Muscle of arm (tissue), 12 donors: ENCODE data around the gene CLEC11A. TPM values are rescaled to one million over a fixed set of nuclear protein-coding genes. Genes with fewer than 3 reads are reported as not detected.
"Not testable (repeated sequence)": the region's sequence is repeated elsewhere in the genome, so short reads cannot be mapped to it uniquely, and the experiment has no call there.

Experiments used
- DNase-seq: peaks from one replicate; pipeline ENCODE4 v3.0.0-alpha.2; 2013
- polyA plus RNA-seq, 12 donors: library from polyadenylated mRNA; unstranded; fragments of 120-200 nt; gene quantifications; one replicate each; pipeline ENCODE4 v1.2.1, GENCODE V29; 2013; ENCODE audit not compliant: insufficient read length in 12 of 12

Gene CLEC11A
- polyA plus RNA-seq, 12 donors: 14.6 to 62.3 (median 17.6) TPM; not detected in 1

DNA sequence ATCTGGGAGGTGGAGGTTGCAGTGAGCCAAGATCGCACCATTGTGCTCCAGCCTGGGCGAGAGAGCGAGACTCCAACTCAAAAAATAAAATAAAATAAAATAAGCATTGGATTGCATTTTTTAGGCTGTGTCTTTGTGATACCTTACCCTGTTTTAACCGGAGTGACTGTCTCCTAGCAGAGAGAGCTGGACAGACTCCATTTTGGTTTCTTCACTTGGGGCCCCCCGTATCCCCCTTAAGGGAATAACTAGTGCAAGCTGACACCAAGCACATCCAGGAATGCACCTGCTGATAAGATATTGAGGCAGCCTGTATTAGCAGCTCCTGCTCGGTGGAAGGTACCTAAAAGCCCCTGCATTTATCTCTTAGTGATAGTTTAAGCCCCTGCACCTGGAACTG, 26.3 kb downstream of the CLEC11A start:
- no peak for DNase-seq

DNA sequence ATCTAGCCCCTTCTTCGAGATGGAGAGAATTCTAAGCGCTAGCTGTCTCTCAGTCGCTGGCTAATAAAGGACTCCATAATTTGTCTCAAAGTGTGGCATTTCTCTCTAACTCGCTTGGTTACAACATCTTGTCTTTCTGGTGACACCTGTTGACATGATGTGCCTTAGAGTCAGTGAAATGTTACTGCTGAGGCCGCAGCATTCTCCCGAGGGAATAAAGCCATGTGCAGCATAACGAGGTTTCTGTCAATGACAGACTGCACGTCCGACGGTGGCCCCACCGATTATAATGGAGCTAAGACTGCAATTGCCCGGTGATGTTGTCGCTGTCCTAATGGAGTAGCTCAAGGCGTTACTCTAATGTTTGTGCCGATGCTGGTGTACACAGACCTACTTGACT, 26.8 kb downstream of the CLEC11A start:
- DNase-seq: no peak

DNA sequence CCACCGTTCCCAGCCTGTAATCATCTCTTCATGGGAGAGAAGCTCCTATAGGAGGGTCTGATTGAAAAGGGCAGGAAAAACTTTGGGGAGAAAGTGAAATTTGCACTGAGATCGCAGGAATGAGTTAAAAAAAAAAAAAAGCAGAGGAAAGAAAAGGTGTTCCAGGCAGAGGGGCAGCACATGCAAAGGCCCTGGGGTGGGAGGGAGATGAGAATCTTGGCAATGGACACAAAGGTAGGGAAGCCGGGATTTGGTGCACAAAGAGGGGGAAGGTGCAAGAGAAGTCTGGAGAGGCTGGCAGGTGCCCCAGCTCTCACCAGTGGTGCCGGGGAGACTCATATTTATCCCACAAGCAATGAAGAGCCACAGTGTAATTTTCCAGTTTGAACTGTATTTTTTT, 30.7 kb downstream of the CLEC11A start:
- no peak for DNase-seq

DNA sequence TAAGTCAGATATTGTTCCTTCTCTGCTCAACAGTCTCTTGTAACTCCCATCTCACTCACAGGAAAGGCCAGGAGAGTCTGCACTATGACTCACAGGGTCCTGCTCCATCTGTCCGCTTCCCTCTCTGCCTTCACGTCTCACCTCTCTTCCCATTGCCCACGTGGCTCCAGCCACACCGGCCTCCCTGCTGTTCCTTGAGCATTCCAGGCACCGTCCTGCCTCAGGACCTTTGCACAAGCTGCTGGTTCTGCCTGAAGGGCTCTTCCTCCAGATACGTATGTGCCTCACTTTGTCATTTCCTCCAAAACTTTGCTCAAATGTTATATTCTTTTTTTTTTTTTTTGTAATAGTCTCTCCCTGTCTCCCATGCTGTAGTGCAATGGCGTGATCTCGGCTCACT, 33.1 kb downstream of the CLEC11A start:
- DNase-seq: not testable (repeated sequence)

DNA sequence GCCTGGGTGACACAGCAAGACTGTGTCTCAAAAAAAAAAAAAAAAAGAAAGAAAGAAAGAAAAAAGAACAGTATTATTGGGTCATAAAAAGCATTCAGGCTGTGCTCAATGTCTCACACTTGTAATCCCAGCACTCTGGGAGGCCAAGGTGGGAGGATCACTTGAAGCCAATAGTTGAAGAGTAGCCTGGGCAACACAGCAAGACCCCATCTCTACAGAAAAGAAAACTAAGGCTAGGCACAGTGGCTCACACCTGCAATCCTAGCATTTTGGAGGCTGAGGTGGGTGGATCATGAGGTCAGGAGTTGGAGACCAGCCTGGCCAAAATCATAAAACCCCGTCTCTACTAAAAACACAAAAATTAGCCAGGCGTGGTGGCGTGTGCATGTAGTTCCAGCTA, 34.5 kb downstream of the CLEC11A start:
- DNase-seq: not testable (repeated sequence)

DNA sequence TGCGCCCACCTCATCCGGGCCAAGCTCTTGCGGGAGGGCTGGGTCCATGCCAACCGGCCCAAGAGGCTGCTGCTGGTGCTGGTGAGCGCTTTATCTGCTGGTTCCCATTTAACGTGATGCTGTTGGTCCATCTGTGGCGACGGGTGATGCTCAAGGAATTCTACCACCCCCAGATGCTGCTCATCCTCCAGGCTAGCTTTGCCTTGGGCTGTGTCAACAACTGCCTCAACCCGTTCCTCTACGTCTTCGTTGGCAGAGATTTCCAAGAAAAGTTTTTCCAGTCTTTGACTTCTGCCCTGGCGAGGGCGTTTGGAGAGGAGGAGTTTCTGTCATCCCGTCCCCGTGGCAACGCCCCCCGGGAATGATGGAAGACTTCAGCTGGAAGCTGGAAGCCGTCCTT, 35.9 kb downstream of the CLEC11A start:
- DNase-seq: not testable (repeated sequence)

DNA sequence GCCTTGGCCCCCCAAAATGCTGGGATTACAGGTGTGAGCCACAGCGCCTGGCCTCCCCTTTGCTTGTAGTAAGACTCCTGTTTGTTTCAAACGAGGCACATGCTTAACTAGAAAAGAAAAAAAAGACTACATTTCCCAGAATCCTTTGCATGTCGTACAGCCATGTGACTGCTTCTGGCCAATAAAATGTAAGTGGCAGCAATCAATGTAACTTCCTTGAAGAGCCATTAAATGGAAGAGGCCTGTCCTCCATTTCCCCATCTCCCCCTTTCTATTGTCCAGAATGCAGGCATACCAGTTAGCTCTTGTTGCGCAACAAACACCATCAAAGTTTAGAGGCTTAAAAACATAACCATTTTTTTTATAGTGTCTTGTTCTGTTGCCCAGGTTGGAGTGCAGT, 36.7 kb downstream of the CLEC11A start:
- DNase-seq: no peak

DNA sequence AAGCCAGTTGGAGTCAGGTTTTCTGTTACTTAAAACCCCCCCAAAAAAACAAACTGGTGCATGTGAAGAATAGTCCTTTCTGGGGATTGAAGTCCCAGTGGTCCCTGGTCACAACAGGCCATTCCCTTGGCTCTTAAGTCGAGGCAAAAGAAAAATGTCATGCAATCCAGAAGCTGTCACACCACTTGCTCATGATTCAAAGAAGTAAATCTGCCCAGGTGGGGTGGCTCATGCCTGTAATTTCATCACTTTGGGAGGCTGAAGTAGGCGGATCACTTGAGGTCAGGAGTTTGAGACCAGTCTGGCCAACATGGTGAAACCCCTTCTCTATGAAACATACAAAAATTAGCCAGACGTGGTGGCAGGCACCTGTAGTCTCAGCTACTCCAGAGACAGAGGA, 38.3 kb downstream of the CLEC11A start:
- not testable (repeated sequence) for DNase-seq

DNA sequence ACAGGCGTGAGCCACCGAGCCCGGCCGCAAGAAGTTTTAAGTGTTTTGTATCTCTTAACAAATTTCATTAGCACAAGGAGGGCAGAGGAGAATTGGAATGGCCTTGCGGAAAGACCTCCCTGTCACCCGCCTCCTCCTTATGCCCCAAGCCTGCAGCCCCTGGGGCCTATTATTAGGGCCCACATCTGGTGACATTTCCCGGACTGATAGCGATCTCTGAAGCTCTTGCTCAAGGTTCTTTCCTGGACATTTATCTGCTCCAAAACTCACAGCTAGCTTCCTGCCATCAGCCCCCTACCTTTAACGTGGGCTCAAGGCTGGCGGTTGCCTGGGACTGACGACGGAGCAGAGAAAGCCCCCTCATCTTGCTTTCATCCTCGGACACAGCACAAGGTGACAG, 40.4 kb downstream of the CLEC11A start:
- DNase-seq: not testable (repeated sequence)

DNA sequence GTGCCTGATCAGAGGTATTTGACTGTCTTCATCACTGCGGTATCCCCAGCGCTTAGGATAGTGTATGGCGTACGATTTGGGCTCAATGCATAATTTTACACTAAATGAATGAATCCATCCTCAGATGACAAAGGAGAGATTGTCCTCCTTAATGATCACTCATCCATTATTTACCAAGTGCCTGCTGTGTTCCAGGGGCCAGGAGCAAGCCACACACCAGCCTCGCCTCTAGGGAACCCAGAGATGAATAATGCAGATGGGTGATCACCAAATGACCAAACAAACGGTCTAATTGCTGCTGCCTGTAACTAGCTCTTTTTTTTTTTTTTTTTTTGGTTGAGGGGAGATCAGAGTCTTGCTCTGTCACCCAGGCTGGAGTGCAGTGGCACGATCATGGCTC, 41.2 kb downstream of the CLEC11A start:
- no peak for DNase-seq

DNA sequence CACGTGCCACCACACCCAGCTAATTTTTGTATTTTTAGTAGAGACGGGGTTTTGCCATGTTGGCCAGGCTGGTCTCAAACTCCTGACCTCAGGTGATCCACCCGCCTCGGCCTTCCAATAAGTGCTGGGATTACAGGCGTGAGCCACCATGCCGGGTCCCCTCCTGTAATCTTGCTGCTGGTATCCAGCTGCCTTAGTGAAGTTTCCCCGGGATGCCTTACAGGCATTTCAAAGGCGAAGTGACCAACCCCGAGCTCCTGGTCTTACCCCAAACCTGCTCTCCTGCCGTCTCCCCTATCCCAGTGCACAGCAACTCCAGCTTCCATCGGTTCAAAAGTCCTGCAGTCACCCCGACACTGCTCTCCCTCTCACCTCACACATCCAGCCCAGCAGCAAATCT, 43.6 kb downstream of the CLEC11A start:
- DNase-seq: not testable (repeated sequence)

DNA sequence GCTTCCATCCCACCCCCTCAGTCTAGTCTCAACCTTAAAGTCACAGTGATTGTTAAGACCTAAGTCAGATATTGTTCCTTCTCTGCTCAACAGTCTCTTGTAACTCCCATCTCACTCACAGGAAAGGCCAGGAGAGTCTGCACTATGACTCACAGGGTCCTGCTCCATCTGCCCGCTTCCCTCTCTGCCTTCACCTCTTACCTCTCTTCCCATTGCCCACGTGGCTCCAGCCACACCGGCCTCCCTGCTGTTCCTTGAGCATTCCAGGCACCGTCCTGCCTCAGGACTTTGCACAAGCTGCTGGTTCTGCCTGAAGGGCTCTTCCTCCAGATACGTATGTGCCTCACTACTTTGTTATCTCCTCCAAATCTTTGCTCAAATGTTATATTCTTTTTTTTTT, 44.1 kb downstream of the CLEC11A start:
- DNase-seq: not testable (repeated sequence)

DNA sequence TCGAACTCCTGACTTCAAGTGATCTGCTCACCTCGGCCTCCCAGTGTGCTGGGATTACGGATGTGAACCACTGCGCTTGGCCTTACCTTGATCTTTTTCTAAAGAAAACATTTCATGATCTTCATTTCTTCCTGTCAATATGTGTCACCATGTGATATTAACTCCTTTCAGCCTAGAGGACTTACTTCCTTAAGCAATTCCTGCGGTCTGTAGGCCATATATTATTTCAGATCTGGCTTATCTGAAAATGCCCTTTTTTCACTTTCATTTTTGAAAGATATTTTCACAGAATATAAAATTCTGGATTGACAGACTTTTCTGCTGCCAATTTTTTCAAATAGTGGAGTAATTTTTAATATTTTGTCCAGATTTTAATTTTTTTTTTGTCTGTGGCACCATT, 45.1 kb downstream of the CLEC11A start:
- DNase-seq: no peak

DNA sequence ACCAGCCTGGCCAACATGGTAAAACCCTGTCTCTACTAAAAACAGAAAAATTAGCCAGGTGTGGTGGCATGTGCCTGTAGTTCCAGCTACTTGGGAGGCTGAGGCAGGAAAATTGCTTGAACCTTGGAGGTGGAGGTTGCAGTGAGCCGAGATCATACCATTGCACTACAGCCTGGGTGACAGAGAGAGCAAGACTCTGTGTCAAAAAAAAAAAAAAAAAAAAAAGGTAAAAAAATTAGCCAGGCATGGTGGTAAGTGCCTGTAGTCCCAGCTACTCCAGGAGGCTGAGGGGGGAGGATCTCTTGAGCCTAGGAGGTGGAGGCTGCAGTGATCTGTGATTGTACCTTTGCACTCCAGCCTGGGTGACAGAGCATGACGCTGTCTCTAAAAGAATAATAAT, 47.0 kb downstream of the CLEC11A start, which contains the start of gene GPR32:
Gene GPR32 (plus strand): TSS at position 301 of the 400 bp plus-strand sequence. CDS start 137 bp downstream, outside the sequence.
- DNase-seq: not testable (repeated sequence)

DNA sequence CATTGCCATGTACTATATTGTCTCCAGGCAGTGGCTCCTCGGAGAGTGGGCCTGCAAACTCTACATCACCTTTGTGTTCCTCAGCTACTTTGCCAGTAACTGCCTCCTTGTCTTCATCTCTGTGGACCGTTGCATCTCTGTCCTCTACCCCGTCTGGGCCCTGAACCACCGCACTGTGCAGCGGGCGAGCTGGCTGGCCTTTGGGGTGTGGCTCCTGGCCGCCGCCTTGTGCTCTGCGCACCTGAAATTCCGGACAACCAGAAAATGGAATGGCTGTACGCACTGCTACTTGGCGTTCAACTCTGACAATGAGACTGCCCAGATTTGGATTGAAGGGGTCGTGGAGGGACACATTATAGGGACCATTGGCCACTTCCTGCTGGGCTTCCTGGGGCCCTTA, 47.7 kb downstream of the CLEC11A start:
- DNase-seq: no peak

DNA sequence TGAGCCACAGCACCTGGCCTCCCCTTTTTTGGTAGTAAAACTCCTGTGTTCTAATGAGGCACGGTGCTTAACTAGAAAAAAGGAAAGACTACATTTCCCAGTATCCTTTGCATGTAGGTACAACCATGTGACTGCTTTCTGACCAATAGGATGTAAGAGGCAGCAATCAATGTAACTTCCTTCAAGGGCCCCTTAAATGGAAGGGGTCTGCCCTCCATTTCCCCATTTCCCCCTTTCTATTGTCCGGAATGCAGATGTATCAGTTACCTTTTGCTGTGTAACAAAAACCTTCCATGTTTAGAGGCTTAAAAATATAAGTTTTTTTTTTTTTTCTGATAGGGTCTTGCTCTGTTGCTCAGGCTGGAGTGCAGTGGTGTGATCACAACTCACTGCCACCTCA, 49.3 kb downstream of the CLEC11A start:
- DNase-seq: no peak

DNA sequence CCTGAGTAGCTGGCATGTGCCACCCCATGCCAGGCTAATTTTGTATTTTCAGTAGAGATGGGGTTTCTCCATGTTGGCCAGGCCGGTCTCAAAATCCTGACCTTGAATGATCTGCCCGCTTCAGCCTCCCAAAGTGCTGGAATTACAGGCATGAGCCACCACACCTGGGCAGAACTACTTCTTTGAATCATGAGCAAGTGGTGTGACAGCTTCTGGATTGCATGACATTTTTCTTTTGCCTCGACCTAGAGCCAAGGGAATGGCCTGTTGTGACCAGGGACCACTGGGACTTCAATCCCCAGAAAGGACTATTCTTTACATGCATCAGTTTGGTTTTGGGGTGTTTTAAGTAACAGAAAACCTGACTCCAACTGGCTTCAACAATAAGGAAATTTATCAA, 49.7 kb downstream of the CLEC11A start:
- DNase-seq: not testable (repeated sequence)

DNA sequence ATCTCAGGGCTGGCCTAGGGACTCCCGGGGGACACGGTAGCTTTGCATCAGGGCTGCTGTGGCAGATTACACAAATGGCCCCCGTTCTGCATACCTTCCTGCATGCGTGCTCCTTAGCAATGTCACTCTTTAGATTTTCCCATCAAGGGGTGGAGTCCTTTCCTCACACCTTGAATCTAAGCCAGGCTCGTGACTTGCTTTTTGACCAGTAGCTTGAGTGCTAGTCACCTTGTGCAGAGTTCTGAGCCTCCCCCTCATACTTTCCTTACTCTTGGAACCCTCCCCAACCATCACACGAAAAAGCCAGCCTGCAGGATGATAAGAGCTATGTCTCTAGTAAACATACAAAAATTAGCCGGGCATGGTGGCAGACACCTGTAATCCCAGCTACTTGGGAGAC, 50.3 kb downstream of the CLEC11A start:
- DNase-seq: not testable (repeated sequence)

Other genes starting within 250 kb of the CLEC11A start
- 100 to 1,000 TPM in 4 of 12 donors, 10 to 100 TPM in 8; 66.6 to 203 (median 95.2) TPM for gene EMC10, start 246.9 kb upstream of the CLEC11A start, polyA plus RNA-seq
- gene GARIN5A, start 246.5 kb upstream of the CLEC11A start, polyA plus RNA-seq: 1 to 10 TPM in 10 of 12 donors, not detected in 2; 2.4 to 6.8 (median 3.9) TPM
- gene JOSD2, start 212.2 kb upstream of the CLEC11A start, polyA plus RNA-seq: 10 to 100 TPM in 11 of 12 donors, not detected in 1; 11.8 to 41.3 (median 17.8) TPM
- 1 to 10 TPM in 1 of 12 donors, under 1 TPM in 9, not detected in 2; 0.18 to 1.9 (median 0.65) TPM for gene ASPDH, start 209.5 kb upstream of the CLEC11A start, polyA plus RNA-seq
- gene LRRC4B, start 154.9 kb upstream of the CLEC11A start, polyA plus RNA-seq: 10 to 100 TPM in 4 of 12 donors, 1 to 10 TPM in 7, not detected in 1; 6.0 to 21.0 (median 8.7) TPM
- under 1 TPM in 3 of 12 donors, not detected in 9; 0.05 to 0.25 (median 0.12) TPM for gene SYT3, start 83.5 kb upstream of the CLEC11A start, polyA plus RNA-seq
- 1 to 10 TPM in 7 of 12 donors, under 1 TPM in 3, not detected in 2; 0.85 to 2.8 (median 1.5) TPM for gene C19orf81, start 73.9 kb upstream of the CLEC11A start, polyA plus RNA-seq
- 10 to 100 TPM in 11 of 12 donors, not detected in 1; 11.4 to 87.6 (median 22.0) TPM for gene SHANK1, start 3.6 kb upstream of the CLEC11A start, polyA plus RNA-seq
- under 1 TPM in 1 of 12 donors, not detected in 11; 0.13 TPM for gene GPR32, start 47.1 kb downstream of the CLEC11A start, polyA plus RNA-seq
- gene ACP4, start 67.1 kb downstream of the CLEC11A start, polyA plus RNA-seq: under 1 TPM in 2 of 12 donors, not detected in 10; 0.28 to 0.29 TPM
- gene KLK1, start 100.4 kb downstream of the CLEC11A start, polyA plus RNA-seq: 10 to 100 TPM in 1 of 12 donors, 1 to 10 TPM in 3, under 1 TPM in 3, not detected in 5; 0.18 to 17.9 (median 1.0) TPM
- not detected for gene KLK15, start 110.2 kb downstream of the CLEC11A start, polyA plus RNA-seq
- gene KLK3, start 131.6 kb downstream of the CLEC11A start, polyA plus RNA-seq: 1 to 10 TPM in 1 of 12 donors, not detected in 11; 9.4 TPM
- gene KLK2, start 150.1 kb downstream of the CLEC11A start, polyA plus RNA-seq: under 1 TPM in 1 of 12 donors, not detected in 11; 0.20 TPM
- under 1 TPM in 1 of 12 donors, not detected in 11; 0.21 TPM for gene KLK4, start 188.0 kb downstream of the CLEC11A start, polyA plus RNA-seq
- gene KLK5, start 229.7 kb downstream of the CLEC11A start, polyA plus RNA-seq: under 1 TPM in 1 of 12 donors, not detected in 11; 0.32 TPM
- under 1 TPM in 4 of 12 donors, not detected in 8; 0.22 to 0.50 (median 0.39) TPM for gene KLK6, start 246.2 kb downstream of the CLEC11A start, polyA plus RNA-seq